Omental fat pad (tissue), 4 donors: ENCODE measurements around the gene RTTN. TPM values are rescaled to one million over a fixed set of nuclear protein-coding genes. Genes with fewer than 3 reads are reported as not detected.

Experiments used
- ATAC-seq: fragments of 150-250 bp; one replicate; pipeline ENCODE4 v1.9.1; 2016; ENCODE audit warnings: mild to moderate bottlenecking, moderate library complexity; ENCODE audit not compliant: low FRiP score
- DNase-seq: peaks from one replicate; pipeline ENCODE4 v3.0.0-alpha.2; 2019; ENCODE audit warnings: low spot score
- total RNA-seq, 4 donors: library from RNA; depleted of rRNA; stranded (reverse); fragments of >200 nt; gene quantifications; one replicate each; pipeline ENCODE4 v1.1.0, GENCODE V29; 2016
- TF ChIP-seq, protein P1 (sequence below), 3 donors: fragments of 450-650 bp; IDR thresholded peaks; one replicate each; pipeline ENCODE4 v1.5.1; 2016 to 2017; ENCODE audit warnings: antibody characterized with exemption in 3 of 3, mild to moderate bottlenecking in 3 of 3, moderate library complexity in 2 of 3

RTTN gene
- total RNA-seq, 4 donors from 2014 or later = 9.7 to 23.5 (median 11.0) TPM

- TF ChIP-seq, protein P1, sequence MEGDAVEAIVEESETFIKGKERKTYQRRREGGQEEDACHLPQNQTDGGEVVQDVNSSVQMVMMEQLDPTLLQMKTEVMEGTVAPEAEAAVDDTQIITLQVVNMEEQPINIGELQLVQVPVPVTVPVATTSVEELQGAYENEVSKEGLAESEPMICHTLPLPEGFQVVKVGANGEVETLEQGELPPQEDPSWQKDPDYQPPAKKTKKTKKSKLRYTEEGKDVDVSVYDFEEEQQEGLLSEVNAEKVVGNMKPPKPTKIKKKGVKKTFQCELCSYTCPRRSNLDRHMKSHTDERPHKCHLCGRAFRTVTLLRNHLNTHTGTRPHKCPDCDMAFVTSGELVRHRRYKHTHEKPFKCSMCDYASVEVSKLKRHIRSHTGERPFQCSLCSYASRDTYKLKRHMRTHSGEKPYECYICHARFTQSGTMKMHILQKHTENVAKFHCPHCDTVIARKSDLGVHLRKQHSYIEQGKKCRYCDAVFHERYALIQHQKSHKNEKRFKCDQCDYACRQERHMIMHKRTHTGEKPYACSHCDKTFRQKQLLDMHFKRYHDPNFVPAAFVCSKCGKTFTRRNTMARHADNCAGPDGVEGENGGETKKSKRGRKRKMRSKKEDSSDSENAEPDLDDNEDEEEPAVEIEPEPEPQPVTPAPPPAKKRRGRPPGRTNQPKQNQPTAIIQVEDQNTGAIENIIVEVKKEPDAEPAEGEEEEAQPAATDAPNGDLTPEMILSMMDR (IDR thresholded peaks at IDR 0.05) = no peak
- DNase-seq (no peak), ATAC-seq (no peak)
Measured at GRCh38 chr18:70221915-70222278, 16.4 kb upstream of the RTTN start.

DNA sequence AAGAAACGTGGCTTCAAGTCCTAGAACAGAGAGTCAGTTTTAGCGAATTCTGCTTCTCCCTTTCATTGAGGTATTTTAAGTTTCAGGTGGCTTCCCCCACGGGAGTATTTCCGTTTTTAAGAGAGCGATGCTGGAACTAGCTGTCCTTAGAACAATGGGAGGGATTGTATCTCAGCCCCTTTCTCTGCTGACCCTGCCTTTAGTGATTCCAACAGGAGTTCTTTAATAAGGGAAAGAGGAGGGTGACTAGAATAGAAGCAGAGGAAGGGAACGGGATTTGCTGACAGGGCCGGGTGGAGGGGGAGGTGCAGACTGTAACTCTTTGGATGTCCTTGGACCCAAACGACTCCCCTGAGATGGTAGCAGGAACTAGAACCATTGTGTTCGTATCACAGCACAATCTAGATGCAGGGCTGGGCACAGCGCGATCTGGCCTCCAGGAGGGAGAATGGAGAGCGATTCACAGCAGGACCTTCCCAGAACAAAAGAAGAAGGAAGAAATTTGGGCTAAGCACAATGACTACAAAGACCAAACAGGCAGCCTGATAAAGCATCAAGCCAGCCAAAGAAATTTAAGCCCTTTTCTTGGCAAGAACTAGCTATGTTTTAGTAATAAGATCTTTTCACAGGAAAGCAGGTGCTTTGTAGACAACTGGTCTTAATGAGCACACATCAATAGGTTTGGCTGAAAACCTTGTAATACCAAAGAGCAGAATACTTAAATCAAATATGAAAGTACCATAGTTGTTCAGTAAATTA is 15.8 kb upstream of the RTTN start:
- TF ChIP-seq, protein P1 (IDR thresholded peaks at IDR 0.05) = no peak
- ATAC-seq (no peak), DNase-seq (no peak)

DNA sequence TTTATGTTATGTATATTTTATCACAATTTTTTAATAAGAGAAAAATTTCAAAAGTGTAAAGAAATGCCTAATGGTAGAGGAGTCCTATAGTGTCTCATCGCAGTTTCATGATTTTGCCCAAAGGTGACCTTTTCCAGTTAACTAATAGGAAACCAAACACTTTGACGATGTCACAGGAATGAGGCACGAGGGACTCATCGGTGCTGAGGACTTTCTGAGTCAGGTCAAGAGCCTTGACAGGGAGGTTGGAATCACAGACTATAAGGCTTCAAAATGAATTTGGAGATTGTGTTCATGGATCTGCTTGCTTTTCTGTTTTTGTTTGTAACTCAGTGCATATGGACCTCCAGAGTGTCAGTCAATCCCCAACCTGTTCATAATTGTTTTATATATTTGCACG is 15.1 kb upstream of the RTTN start:
- TF ChIP-seq, protein P1 (IDR thresholded peaks at IDR 0.05) = no peak
- no peak for ATAC-seq
- DNase-seq = no peak

- DNase-seq (no peak), ATAC-seq (no peak)
- TF ChIP-seq, protein P1 (IDR thresholded peaks at IDR 0.05) = no peak
Measured at GRCh38 chr18:70219688-70220087, 14.2 kb upstream of the RTTN start.

GRCh38 chr18:70216788-70217187 is 11.3 kb upstream of the RTTN start:
- DNase-seq (no peak), ATAC-seq (no peak)
- TF ChIP-seq, protein P1 (IDR thresholded peaks at IDR 0.05) = no peak

DNA sequence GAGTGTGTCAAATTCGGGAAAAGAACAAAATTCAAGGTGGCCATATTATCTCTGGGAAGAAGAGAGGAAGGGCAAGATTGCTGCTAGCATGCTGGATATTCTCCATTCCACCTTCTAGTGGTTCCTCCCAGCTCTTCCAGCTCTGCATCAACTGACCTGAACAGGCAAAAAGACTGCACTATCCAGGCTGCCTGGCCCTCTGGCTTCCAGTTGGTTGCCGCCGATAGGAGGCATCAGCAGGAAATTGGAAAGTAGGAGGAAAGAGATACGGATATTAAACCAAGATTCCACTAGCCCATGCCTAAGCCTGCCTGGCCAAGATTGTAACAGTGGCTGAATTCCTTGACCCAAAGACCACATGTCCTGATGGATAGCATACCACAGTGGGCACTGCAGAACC is 1.7 kb upstream of the RTTN start:
- TF ChIP-seq, protein P1 (IDR thresholded peaks at IDR 0.05) = no peak
- ATAC-seq = no peak

GRCh38 chr18:70200286-70200685 is 5.2 kb downstream of the RTTN start:
- ATAC-seq = no peak
- TF ChIP-seq, protein P1 (IDR thresholded peaks at IDR 0.05) = no peak
- no peak for DNase-seq

More for the DNA sequence above, 1.7 kb upstream of the RTTN start:
- no peak for DNase-seq
